ENCODE measurements around the gene NKD1.

Gene NKD1

GRCh38 chr16:50651835-50652438, 103.7 kb downstream of the NKD1 start:
- DNase-seq (ENCODE audit: low read depth): no peak

GRCh38 chr16:50652836-50653425, 104.7 kb downstream of the NKD1 start:
- DNase-seq (ENCODE audit: low read depth): no peak

GRCh38 chr16:50653633-50654519, 105.7 kb downstream of the NKD1 start:
- DNase-seq (ENCODE audit: low read depth): no peak

- no peak for DNase-seq (ENCODE audit: low read depth)
Measured at GRCh38 chr16:50655558-50656055, 107.4 kb downstream of the NKD1 start.

- DNase-seq (ENCODE audit: low read depth): no peak
Measured at GRCh38 chr16:50657241-50657640, 109.0 kb downstream of the NKD1 start.

- no peak for DNase-seq (ENCODE audit: low read depth)
Measured at GRCh38 chr16:50659806-50660205, 111.6 kb downstream of the NKD1 start.

GRCh38 chr16:50662306-50662940, 114.2 kb downstream of the NKD1 start:
- no peak for DNase-seq (ENCODE audit: low read depth)

GRCh38 chr16:50664270-50664669, 116.1 kb downstream of the NKD1 start:
- no peak for DNase-seq (ENCODE audit: low read depth)

GRCh38 chr16:50665128-50665878, 117.1 kb downstream of the NKD1 start:
- DNase-seq (ENCODE audit: low read depth): peak; percentile 20

- no peak for DNase-seq (ENCODE audit: low read depth)
Measured at GRCh38 chr16:50666658-50667496, 118.7 kb downstream of the NKD1 start.

GRCh38 chr16:50667497-50668367, 119.5 kb downstream of the NKD1 start:
- DNase-seq (ENCODE audit: low read depth): no peak

- no peak for DNase-seq (ENCODE audit: low read depth)
Measured at GRCh38 chr16:50668368-50669008, 120.3 kb downstream of the NKD1 start.

- no peak for DNase-seq (ENCODE audit: low read depth)
Measured at GRCh38 chr16:50669741-50670140, 121.5 kb downstream of the NKD1 start.

- no peak for DNase-seq (ENCODE audit: low read depth)
Measured at GRCh38 chr16:50670476-50670875, 122.3 kb downstream of the NKD1 start.

- no peak for DNase-seq (ENCODE audit: low read depth)
Measured at GRCh38 chr16:50671644-50672260, 123.6 kb downstream of the NKD1 start.

GRCh38 chr16:50673496-50674275, 125.5 kb downstream of the NKD1 start:
- no peak for DNase-seq (ENCODE audit: low read depth)

- DNase-seq (ENCODE audit: low read depth): no peak
Measured at GRCh38 chr16:50674831-50675230, 126.6 kb downstream of the NKD1 start.

Data from non-pigmented ciliary epithelial cell (primary cell).